NCI-H128 (cell line): ENCODE measurements around the gene PAPPA.
A peak's percentile ranks its signal among the peaks of the same experiment; 100 is the strongest.

Source experiments
- DNase-seq: peaks from one replicate; lab custom pipeline; 2025; ENCODE audit not compliant: unreplicated experiment; lab: John Stamatoyannopoulos, UW

Gene PAPPA

DNA sequence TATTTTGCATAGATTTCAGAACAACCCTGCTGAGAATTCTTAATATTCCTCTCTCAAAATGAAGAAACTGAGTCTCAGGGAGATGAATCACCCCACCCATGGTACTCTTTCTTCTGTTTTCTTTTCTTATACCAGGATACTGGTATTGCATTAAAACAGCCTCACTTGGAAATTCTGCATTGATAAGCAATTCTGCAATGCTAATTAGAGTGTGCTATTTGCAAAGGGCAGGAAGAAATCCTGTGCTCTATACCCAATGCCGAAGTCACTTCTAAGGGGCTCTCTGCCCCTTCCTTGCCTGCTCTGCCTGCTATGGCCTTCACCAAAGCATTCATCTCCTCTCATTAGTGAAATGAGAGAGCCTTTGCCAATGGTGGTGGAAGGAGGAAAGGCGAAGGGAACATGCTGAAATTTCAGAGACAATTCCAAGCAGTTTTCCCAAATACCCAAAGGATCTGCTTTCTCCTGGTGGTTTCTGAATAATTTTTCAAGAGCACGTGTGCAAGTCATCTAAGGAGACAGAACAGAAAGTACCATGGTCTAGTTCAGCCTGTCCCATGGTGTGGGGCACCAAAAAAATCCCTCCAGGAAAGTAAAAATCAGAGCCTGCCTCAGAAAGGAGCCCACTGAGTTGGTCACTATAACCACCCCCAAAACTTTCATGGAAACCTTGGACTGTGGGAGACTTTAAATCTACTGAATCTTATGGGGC is 156.5 kb downstream of the PAPPA start:
- no peak for DNase-seq

GRCh38 chr9:116312221-116312620 is 158.6 kb downstream of the PAPPA start:
- DNase-seq, result no peak

DNA sequence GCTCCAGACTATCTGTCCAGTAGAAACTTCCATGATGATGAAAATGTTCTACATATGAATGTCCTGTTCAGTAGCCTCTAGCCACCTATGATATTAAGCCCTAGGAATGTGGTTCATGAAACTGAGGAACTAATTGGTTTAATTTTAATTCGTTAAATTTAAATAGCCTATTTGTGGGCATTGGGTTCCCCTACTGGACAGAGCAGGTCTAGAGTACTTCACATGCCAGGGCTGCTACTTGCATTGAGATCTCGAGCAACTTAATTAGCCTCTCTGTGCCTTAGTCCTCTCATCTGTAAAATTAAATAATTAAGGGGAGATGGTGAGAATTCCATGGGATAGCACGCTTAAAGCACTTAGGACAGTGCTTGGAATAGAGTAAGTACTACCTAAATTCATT is 160.0 kb downstream of the PAPPA start:
- DNase-seq, result no peak

DNA sequence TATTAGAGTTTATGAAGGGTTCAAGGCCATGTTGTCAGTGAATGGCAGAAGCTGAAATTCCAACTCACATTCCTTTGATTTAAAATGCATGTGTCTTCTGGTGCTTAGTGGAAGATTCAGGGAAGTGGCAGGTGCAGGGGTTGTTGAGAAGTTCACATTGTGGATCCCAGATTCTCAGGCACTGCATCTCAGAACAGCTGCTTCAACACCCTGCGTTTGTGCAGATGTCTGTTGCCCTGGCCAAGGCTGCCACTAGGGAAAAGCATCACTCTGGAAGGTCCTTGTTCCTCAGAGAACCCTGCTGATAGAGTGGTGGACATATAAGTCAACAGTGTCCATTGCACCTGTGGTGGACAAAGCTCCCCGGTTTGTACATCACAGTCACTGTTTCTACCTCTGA is 162.7 kb downstream of the PAPPA start:
- no peak for DNase-seq

- no peak for DNase-seq
These were observed 163.9 kb downstream of the PAPPA start for GRCh38 chr9:116317503-116317902.

DNA sequence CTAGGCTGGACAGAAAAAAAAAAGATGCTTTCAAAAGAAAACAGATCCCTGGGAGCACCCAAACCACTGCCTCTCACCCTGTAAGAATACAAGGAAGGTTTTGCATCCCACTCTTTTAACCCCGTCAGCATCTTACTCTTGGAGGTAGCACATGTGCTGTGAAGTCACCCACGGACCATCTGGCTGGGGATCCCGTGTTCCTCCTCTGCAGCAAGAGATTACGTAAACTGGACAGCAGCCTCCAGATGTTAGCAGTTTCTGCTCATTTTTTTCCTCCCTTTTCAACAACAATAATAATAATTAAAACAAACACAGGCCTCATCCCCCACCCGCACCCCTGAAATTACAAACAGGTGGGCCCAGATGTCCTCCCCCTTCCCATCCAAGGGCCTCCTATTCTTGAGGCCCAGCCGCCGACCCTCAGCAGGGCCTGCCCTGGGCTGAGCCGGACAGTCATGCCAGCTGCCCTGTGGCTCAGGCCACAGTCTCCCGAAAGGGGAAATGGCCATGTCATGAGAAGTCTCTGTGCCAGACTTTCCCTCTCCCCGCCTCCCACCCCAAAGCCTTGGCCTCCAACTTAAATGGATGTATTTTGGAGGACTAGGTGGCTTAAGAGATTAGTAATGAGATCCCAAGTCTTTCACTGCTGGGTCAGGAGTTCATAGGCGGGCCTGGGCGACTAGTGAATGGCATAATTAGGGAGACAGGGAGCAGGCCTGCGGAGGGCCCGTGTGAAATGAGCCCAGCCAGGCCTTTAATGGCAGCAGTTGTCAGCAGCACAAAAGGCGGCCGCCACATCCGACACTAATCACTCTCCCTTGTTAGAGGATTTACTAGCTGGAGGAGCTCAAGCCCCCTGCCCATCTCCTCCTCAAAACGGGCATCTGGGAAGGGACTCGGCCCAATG is 165.1 kb downstream of the PAPPA start:
- no peak for DNase-seq

- DNase-seq, result no peak
These were observed 165.9 kb downstream of the PAPPA start for GRCh38 chr9:116319480-116319879.

DNA sequence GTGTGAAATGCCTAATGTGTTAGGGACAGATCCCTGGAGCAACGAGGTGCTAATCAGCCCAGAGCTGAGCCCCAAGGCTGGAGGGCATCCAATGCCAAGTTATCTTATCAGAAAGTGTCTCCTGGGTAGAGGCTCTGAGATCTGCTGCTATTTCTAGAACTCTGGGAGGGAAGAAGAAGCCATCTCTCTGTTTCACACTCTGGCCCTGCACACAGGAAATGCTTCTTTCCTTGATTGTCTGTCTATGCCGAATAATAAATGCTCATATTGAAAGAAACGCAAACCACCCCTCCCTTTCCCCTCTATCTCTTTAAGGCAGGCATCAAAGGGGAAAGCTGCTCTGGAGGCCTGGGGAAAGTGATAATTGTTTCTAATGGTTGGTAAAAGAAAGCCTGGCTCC is 166.7 kb downstream of the PAPPA start:
- DNase-seq, result no peak

GRCh38 chr9:116322521-116322920 is 168.9 kb downstream of the PAPPA start:
- no peak for DNase-seq

GRCh38 chr9:116323012-116323411 is 169.4 kb downstream of the PAPPA start:
- no peak for DNase-seq

- DNase-seq, result peak; percentile 6
These were observed 170.0 kb downstream of the PAPPA start for GRCh38 chr9:116323571-116323970.

DNA sequence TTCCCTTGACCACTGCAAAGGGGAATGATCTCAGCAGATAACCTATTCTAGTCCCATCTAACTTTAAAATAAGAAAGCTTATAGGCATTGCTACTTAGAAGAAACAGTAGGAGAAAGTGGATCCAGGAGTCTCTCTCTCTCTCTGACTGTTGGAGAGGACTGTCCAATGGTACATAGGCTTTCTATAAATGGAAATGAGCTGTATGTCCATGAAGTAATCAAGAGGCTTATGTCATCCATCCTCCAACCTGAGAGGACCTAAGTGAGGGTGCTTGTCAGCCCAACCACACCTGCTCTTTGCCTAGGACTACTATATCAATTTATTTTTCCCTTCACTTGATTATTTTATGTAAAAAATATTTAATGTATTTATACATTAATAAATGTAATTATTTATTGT is 172.3 kb downstream of the PAPPA start:
- DNase-seq, result no peak

- no peak for DNase-seq
These were observed 174.3 kb downstream of the PAPPA start for GRCh38 chr9:116327701-116328405.

DNA sequence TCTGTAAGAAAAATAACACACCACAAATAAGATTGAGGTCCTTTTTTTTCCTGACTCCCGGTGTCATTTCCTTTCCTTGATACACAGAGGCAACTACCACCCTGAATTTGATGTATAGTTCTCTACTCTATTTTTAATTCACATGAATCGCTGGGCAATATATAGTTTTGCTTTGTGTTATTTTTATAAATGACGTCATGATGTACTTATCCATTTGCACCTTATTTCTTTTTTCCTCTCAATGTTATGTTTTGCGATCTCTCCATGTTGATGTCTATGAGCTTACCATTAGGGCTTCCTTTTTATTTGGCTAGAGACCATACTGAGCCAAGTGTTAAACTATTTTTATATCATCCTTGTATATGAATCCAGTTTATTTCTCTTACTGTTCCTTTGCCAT is 175.9 kb downstream of the PAPPA start:
- no peak for DNase-seq

GRCh38 chr9:116331241-116331640 is 177.7 kb downstream of the PAPPA start:
- no peak for DNase-seq

DNA sequence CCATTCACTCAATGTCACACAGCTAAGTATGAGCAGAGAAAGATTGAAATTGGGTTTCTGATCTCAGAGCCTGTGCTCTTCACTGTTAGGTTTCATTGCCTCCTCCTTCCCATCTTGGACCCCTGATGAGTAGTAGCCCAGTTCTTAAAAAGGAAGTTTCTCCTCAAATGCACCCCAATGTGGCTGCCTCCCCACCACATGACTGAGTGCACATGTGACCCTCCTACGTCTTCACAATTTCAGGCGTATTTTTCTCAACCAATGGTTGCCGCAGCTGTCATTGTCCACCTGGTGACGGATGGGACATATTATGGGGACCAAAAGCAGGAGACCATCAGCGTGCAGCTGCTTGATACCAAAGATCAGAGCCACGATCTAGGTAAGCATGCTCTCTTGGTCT is 178.5 kb downstream of the PAPPA start:
- DNase-seq, result no peak

GRCh38 chr9:116333254-116333653 is 179.7 kb downstream of the PAPPA start:
- DNase-seq, result no peak

DNA sequence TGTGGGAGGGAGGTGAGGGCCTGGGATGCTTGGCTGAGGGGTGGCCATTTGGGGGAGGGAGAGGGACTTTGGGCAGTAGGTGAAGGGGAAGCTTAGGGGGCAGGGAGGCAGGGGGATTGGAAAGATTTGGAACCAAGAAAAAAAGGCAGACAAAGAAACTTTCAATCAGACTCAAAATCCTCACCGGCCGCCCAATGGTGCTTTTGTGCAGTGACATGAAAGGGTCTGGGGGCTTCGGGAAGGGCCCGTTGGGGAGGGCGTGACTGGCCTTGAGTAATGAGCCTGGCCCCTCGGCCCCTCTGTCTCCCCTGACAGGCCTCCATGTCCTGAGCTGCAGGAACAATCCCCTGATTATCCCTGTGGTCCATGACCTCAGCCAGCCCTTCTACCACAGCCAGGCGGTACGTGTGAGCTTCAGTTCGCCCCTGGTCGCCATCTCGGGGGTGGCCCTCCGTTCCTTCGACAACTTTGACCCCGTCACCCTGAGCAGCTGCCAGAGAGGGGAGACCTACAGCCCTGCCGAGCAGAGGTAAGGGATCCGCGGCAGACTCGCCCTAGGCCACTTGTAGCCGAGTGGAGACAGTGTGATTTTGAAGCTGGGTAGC is 181.1 kb downstream of the PAPPA start:
- no peak for DNase-seq

- DNase-seq, result no peak
These were observed 181.8 kb downstream of the PAPPA start for GRCh38 chr9:116335392-116335791.

GRCh38 chr9:116336133-116336862 is 182.7 kb downstream of the PAPPA start:
- DNase-seq, result no peak

DNA sequence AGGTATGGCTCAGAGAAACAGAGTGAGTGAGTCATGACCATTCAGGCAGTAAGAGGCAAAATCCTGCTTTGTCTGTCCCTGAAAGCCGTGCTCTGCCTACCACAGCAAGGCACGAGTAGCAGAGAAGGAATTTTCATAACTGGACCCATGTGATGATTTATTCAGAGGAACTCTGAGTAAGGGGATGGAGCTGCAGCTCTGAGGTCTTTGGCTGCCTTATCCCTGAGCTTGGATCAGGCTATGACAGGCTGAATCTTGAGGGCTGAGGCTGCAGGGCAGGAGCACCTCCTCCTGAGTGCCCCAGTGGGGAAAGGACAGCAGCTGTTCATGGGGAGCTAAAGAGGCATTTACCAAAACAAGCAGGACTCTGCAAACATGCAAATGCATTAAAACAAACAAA is 183.4 kb downstream of the PAPPA start:
- DNase-seq, result no peak
